NCI-H69 (cell line): ENCODE measurements around the gene TRAF3.

Experiments
- DNase-seq: peaks from one replicate; lab custom pipeline; 2025; lab: John Stamatoyannopoulos, UW

Gene TRAF3

GRCh38 chr14:102778338-102779083 is 1.3 kb downstream of the TRAF3 start:
- peak; percentile 63 for DNase-seq

GRCh38 chr14:102779084-102779462 is 1.8 kb downstream of the TRAF3 start:
- DNase-seq: peak; percentile 54

- peak; percentile 26 for DNase-seq
Observed at GRCh38 chr14:102779574-102780315, 2.5 kb downstream of the TRAF3 start.

- DNase-seq: no peak
Observed at GRCh38 chr14:102781063-102781462, 3.8 kb downstream of the TRAF3 start.

- DNase-seq: peak; percentile 34
Observed at GRCh38 chr14:102782974-102783373, 5.7 kb downstream of the TRAF3 start.

GRCh38 chr14:102784892-102785594 is 7.8 kb downstream of the TRAF3 start:
- peak; percentile 58 for DNase-seq

- no peak for DNase-seq
Observed at GRCh38 chr14:102785595-102785963, 8.3 kb downstream of the TRAF3 start.

- no peak for DNase-seq
Observed at GRCh38 chr14:102786768-102787167, 9.5 kb downstream of the TRAF3 start.

- DNase-seq: no peak
Observed at GRCh38 chr14:102789349-102789748, 12.1 kb downstream of the TRAF3 start.

GRCh38 chr14:102793531-102794328 is 16.5 kb downstream of the TRAF3 start:
- no peak for DNase-seq

GRCh38 chr14:102795060-102795925 is 18.0 kb downstream of the TRAF3 start:
- DNase-seq: peak; percentile 91

GRCh38 chr14:102796661-102797190 is 19.5 kb downstream of the TRAF3 start:
- DNase-seq: no peak

- DNase-seq: no peak
Observed at GRCh38 chr14:102798926-102799325, 21.7 kb downstream of the TRAF3 start.

GRCh38 chr14:102799684-102800562 is 22.7 kb downstream of the TRAF3 start:
- DNase-seq: no peak

GRCh38 chr14:102802834-102803523 is 25.7 kb downstream of the TRAF3 start:
- no peak for DNase-seq

- no peak for DNase-seq
Observed at GRCh38 chr14:102804858-102805257, 27.6 kb downstream of the TRAF3 start.

GRCh38 chr14:102805371-102805891 is 28.2 kb downstream of the TRAF3 start:
- no peak for DNase-seq

- no peak for DNase-seq
Observed at GRCh38 chr14:102805941-102806340, 28.7 kb downstream of the TRAF3 start.

GRCh38 chr14:102806447-102806846 is 29.2 kb downstream of the TRAF3 start:
- no peak for DNase-seq
